Gastroesophageal sphincter (tissue), 3 donors: ENCODE measurements around the gene OMP.

Source experiments
- CTCF ChIP-seq, 4 experiments: fragments of 200-600 bp in 2 of 4; fragments of 450-650 bp in 2 of 4; sonication (generic) in 1 of 4; IDR thresholded peaks; one replicate each; pipeline ENCODE4 v1.5.1; 2017 to 2019; ENCODE audit warnings: antibody characterized with exemption in 4 of 4, mild to moderate bottlenecking in 2 of 4, moderate library complexity in 2 of 4
- POLR2AphosphoS5 ChIP-seq: sonication (generic); formaldehyde crosslinking; IDR thresholded peaks from one replicate; pipeline ENCODE4 v1.6.1; 2017; ENCODE audit warnings: antibody characterized with exemption

- peak; percentile 52 for TF ChIP-seq POLR2AphosphoS5
- TF ChIP-seq CTCF (IDR thresholded peaks at IDR 0.05) = no peak
Observed at GRCh38 chr11:77065878-77066228, 36.8 kb upstream of the OMP start.
